ENCODE measurements around the gene TUBB4B.

Gene TUBB4B

DNA sequence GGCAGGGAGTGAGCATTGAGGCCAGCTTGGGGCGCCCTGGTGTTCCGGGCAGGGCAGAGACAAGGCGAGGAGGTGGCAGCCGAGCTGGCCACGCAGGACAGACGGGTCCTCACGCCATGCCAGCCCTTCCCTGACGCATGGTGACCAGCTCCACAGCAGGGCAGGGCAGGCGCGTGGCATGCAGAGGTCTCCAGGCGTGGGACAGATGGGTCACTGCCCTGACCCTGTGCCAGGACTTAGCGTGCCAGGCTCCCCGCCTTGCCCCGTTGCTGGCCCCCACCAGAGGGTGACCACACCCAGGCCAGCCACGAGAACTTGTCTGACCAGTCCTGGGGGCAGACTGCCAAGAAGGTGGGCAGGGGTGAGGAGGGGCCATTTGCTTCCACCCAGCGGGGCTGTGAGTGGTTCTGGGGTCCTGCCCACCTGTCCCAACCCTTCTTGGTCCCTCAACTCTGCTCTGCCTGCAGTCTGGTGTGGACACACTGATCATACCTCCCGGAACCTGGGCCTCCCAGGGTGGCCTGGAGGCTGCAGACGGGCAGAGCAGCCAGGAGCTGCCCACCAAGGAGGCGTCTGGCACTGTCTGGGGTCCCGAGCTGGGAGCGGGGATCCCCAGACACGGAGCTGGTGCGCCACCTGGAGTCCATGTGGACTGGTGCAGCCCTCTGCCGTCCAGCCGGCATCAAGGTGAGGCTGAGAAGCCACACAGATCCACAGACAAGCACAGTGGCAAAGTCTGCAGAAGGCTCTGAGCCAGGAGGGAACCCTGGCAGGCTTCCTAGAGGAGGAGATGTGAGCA is 13.8 kb upstream of the TUBB4B start, which contains the start of gene RNF224:
Gene RNF224, plus strand, starts transcription at position 449 of the 799 bp plus-strand sequence. CDS start 834 bp downstream, outside the sequence.
- Histone ChIP-seq H3K9ac (ENCODE audit: low read depth, low read length) (no peak within 1 kb of the TSS), H3K36me3 (ENCODE audit: insufficient read depth, low read length) (no peaks in the 10 kb centered on the region), H3K4me1 (ENCODE audit: insufficient read depth, low read length) (no peaks in the 10 kb centered on the region), H3K9me3 (ENCODE audit: control insufficient read depth, insufficient read depth, low read length) (no peaks in the 10 kb centered on the region)

GRCh38 chr9:137227853-137228505 is 13.1 kb upstream of the TUBB4B start:
- H3K9ac ChIP-seq (ENCODE audit: low read depth, low read length): no peak overlapping the region
- H3K9me3 ChIP-seq (ENCODE audit: control insufficient read depth, insufficient read depth, low read length): no peaks in the 10 kb centered on the region

GRCh38 chr9:137228506-137228967 is 12.6 kb upstream of the TUBB4B start:
- H3K4me1 ChIP-seq (ENCODE audit: insufficient read depth, low read length): no peaks in the 10 kb centered on the region

More at GRCh38 chr9:137227853-137228505, 13.1 kb upstream of the TUBB4B start:
- Histone ChIP-seq H3K4me1 (ENCODE audit: insufficient read depth, low read length) (no peaks in the 10 kb centered on the region), H3K36me3 (ENCODE audit: insufficient read depth, low read length) (no peaks in the 10 kb centered on the region)

DNA sequence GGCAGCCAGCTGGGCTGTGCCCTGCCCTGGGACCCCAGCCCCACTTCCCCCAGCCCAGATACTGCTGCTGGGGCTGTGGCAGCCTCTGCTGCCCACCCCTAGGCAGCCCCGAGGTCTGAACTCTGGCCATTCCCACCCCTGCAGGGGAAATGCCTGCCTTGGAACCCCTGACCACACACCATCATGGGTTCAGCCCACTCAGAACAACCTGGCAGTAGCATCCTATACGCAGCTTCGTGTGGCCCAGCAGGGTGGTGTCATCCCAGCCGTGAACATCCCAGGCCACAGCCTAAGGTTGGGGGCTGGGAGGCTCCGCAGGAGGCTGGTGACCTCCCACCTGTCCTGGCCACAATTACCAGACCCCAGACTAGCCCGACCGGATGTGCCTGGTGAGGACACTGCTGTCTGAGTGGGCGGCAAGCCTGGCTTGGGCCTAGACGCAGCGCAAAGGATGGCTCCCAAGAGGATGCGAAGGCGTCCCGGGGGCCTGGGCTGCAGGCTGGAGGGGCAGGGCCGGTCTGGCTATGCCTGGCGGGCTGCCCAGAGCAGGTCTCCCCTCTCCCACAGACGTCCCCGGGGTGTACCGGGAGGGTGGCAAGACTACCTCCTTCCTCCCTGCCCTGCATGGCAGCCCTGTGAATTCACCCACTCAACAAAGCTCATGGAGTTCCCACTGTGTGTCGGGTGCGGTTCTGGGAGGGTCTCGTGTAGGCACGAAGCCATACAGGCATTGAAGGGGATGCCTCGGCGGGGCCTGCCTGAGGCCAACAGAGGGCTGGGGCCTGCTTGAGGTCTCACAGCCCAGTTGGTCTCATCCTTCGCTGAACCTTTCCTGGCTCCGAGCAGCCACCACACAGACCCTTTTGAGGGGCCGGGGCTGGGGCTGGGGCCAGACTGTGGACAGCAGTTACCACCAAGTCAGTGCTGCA is 11.9 kb upstream of the TUBB4B start:
- H3K9me3 ChIP-seq (ENCODE audit: control insufficient read depth, insufficient read depth, low read length): no peaks in the 10 kb centered on the region
- no peaks in the 10 kb centered on the region for H3K36me3 ChIP-seq (ENCODE audit: insufficient read depth, low read length)
- no peak overlapping the region for H3K9ac ChIP-seq (ENCODE audit: low read depth, low read length)
- H3K4me1 ChIP-seq (ENCODE audit: insufficient read depth, low read length): no peaks in the 10 kb centered on the region

More at GRCh38 chr9:137228506-137228967, 12.6 kb upstream of the TUBB4B start:
- Histone ChIP-seq H3K9me3 (ENCODE audit: control insufficient read depth, insufficient read depth, low read length) (no peaks in the 10 kb centered on the region), H3K9ac (ENCODE audit: low read depth, low read length) (no peak overlapping the region), H3K36me3 (ENCODE audit: insufficient read depth, low read length) (no peaks in the 10 kb centered on the region)

- H3K9ac ChIP-seq (ENCODE audit: low read depth, low read length): no peak overlapping the region
Observed at GRCh38 chr9:137229903-137230704, 11.0 kb upstream of the TUBB4B start.

DNA sequence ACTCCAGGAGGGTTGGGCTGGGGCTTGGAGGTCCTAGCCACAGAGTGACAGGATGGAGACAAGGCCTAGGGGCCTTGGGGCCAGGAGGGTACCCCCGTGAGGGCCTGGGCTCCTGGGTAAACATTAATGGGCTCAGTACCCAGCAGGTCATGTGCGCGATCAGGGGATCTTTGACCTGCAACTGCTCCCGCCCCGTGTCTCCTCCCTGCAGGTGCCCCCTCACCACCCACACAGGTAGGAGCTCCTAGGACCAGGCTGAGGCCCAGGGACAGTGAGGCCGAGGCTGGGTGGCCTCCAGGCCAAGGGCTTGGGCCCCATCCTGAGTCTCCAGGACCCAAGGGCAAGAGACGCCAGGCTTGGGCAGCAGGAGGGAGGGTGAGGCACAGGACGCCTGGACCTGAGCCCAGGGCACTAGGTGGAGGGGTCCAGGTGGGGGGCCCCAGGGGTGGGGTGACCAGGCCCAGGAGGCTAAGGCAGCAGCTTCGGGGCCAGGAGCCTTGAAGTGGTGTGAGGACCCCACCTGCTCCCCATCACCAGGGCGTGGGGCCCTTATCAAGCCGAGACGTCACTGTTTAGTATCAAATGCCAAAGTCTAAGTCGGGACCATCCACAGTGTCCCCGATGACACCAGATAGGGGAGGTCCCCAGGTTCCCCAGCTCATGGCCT is 10.2 kb upstream of the TUBB4B start, which contains the start of gene SLC34A3:
Gene SLC34A3, plus strand, starts transcription at position 197 of the 667 bp plus-strand sequence. CDS start 802 bp downstream, outside the sequence.
- Histone ChIP-seq H3K9ac (ENCODE audit: low read depth, low read length) (no peak within 1 kb of the TSS), H3K4me1 (ENCODE audit: insufficient read depth, low read length) (no peaks in the 10 kb centered on the region; the same call in 1 of the 2 replicates), H3K9me3 (ENCODE audit: control insufficient read depth, insufficient read depth, low read length) (no peaks in the 10 kb centered on the region), H3K36me3 (ENCODE audit: insufficient read depth, low read length) (no peaks in the 10 kb centered on the region)

More at GRCh38 chr9:137229903-137230704, 11.0 kb upstream of the TUBB4B start:
- Histone ChIP-seq H3K9me3 (ENCODE audit: control insufficient read depth, insufficient read depth, low read length) (no peaks in the 10 kb centered on the region), H3K4me1 (ENCODE audit: insufficient read depth, low read length) (no peaks in the 10 kb centered on the region), H3K36me3 (ENCODE audit: insufficient read depth, low read length) (no peaks in the 10 kb centered on the region)

DNA sequence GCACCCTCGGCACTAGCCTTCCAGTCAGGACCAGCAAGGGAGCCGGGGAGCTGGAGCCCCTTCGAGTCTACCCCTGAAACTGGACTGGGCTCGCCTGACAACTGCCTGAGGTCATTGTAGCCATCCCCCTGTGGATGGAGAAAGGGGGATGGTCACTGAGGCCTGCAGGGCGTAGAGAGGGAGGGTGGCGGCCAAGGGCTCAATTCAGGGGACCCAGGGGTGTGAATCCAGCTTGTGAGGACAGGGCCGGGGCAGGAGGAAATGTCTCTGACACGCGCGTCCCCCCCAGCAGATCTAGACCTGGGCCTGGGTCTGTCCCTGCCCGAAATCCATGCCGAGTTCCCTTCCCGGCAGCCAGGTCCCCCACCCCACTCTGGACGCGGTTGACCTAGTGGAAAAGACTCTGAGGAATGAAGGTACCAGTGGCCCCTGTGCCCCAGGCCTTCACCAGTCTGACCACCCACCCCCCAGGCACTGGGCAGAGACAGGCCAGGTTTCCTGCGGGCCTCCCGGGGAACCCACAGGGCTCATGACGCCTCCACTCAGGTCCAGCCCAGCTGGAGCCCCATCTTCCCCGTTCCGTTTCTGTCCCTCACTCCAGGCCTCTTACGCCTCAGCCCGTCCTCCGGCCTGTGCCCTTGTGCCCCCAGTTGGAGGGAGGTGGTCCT is 9.6 kb upstream of the TUBB4B start:
- Histone ChIP-seq H3K9me3 (ENCODE audit: control insufficient read depth, insufficient read depth, low read length) (no peaks in the 10 kb centered on the region), H3K36me3 (ENCODE audit: insufficient read depth, low read length) (no peaks in the 10 kb centered on the region), H3K9ac (ENCODE audit: low read depth, low read length) (no peak overlapping the region), H3K4me1 (ENCODE audit: insufficient read depth, low read length) (peaks cover 4% of the 10 kb centered on the region; the same call in 1 of the 2 replicates)

- no peak overlapping the region for H3K9ac ChIP-seq (ENCODE audit: low read depth, low read length)
- H3K36me3 ChIP-seq (ENCODE audit: insufficient read depth, low read length): no peaks in the 10 kb centered on the region
- no peaks in the 10 kb centered on the region for H3K9me3 ChIP-seq (ENCODE audit: control insufficient read depth, insufficient read depth, low read length)
- H3K4me1 ChIP-seq (ENCODE audit: insufficient read depth, low read length): peaks cover 10% of the 10 kb centered on the region; the same call in 1 of the 2 replicates
Observed at GRCh38 chr9:137232101-137232500, 9.0 kb upstream of the TUBB4B start.

GRCh38 chr9:137232510-137232909 is 8.6 kb upstream of the TUBB4B start:
- no peak overlapping the region for H3K9ac ChIP-seq (ENCODE audit: low read depth, low read length)
- H3K9me3 ChIP-seq (ENCODE audit: control insufficient read depth, insufficient read depth, low read length): no peaks in the 10 kb centered on the region
- no peaks in the 10 kb centered on the region for H3K36me3 ChIP-seq (ENCODE audit: insufficient read depth, low read length)
- H3K4me1 ChIP-seq (ENCODE audit: insufficient read depth, low read length): peaks cover 12% of the 10 kb centered on the region; the same call in 1 of the 2 replicates

DNA sequence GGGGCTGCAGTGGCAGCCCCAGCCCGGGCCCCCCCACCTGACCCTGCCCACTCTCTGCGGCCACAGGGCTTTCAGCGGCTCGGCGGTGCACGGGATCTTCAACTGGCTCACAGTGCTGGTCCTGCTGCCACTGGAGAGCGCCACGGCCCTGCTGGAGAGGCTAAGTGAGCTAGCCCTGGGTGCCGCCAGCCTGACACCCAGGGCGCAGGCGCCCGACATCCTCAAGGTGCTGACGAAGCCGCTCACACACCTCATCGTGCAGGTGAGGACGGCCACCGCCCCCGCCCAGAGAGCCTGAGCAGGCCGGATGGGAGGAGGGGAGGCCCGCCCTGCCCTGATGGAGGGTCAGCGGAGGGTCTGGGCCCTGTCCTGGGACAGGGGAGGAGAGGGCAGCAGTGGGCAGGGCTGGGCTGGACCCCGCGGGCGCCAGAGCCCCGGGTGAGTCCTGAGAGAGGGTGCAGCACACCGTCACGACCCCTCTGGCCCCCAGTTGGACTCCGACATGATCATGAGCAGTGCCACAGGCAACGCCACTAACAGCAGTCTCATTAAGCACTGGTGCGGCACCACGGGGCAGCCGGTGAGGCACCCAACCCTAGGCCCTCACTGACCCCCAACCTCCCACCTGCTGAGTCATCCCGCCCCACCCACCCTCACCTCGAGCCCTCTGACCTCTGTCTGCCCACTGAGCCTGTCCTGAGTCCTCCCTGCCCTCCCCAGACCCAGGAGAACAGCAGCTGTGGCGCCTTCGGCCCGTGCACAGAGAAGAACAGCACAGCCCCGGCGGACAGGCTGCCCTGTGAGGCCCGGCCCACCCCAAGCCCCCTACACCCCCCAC is 7.7 kb upstream of the TUBB4B start:
- Histone ChIP-seq H3K36me3 (ENCODE audit: insufficient read depth, low read length) (no peaks in the 10 kb centered on the region), H3K9me3 (ENCODE audit: control insufficient read depth, insufficient read depth, low read length) (no peaks in the 10 kb centered on the region), H3K4me1 (ENCODE audit: insufficient read depth, low read length) (peaks cover 12% of the 10 kb centered on the region; the same call in 1 of the 2 replicates), H3K9ac (ENCODE audit: low read depth, low read length) (no peak overlapping the region)

- Histone ChIP-seq H3K36me3 (ENCODE audit: insufficient read depth, low read length) (no peaks in the 10 kb centered on the region), H3K4me1 (ENCODE audit: insufficient read depth, low read length) (peaks cover 12% of the 10 kb centered on the region; the same call in 1 of the 2 replicates), H3K9me3 (ENCODE audit: control insufficient read depth, insufficient read depth, low read length) (no peaks in the 10 kb centered on the region), H3K9ac (ENCODE audit: low read depth, low read length) (no peak overlapping the region)
Observed at GRCh38 chr9:137234055-137234697, 6.9 kb upstream of the TUBB4B start.

Measured in ES-I3 (cell line).